Measurements from ENCODE around the gene EXOSC1. TPM values are rescaled to one million over a fixed set of nuclear protein-coding genes. Genes with fewer than 3 reads are reported as not detected.

EXOSC1 gene
- total RNA-seq (2022; extraction: Qiagen RNA extraction; ENCODE audit: low read depth) = 46.9 to 62.0 TPM (median 53.9 TPM) in 5 replicates

DNA sequence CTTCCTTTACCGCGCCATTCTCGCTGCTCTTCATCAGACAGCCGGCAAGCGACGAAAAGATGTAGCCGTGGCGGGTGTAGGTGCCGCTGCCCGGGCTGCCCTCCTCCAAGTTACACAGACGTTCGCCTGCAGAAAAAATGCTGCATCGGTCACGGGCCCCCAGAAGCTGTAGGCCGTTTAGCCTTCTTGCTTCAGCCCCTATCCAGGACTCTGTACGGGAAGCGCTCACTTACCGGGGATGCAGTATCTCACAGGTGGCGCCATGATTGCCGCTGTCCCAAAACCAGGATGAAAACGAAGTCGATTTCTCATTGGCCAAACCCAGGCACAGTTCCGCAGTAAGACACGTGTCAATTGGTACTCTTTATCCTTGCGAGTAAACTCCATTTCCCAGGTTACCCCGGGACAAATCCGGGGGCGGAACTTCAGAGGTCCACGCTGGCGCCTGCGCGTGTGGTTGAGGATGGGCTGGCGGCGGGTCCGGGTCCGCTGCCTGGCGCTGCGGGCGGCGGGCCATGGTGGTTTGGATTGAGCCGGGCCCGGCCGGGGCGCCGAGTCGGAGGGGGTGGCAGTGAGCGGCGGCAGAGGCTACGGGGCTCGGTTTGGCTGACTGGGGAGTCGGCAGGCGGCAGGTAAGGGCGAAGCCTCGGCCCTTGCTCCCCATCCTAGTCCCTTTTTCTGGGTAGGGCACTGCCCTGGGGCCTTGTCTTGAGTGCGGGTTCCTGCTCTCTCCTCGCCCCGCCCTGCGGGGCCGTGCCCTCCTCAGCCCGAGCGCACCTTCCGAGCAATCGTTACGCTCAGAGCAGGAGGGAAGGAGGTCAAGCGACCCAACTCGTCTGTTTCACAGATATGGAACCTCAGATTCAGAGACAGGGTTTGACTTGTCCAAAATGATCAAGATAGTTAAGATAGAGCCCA is at the start of gene EXOSC1, which contains the start of gene ZDHHC16:
Gene EXOSC1 (minus strand): TSS at position 285 of the 918 bp plus-strand sequence. CDS start 21 bp downstream, at position 264.
Gene ZDHHC16 (plus strand): TSS at position 454 of the 918 bp plus-strand sequence. CDS start 5,501 bp downstream, outside the sequence.

DNA sequence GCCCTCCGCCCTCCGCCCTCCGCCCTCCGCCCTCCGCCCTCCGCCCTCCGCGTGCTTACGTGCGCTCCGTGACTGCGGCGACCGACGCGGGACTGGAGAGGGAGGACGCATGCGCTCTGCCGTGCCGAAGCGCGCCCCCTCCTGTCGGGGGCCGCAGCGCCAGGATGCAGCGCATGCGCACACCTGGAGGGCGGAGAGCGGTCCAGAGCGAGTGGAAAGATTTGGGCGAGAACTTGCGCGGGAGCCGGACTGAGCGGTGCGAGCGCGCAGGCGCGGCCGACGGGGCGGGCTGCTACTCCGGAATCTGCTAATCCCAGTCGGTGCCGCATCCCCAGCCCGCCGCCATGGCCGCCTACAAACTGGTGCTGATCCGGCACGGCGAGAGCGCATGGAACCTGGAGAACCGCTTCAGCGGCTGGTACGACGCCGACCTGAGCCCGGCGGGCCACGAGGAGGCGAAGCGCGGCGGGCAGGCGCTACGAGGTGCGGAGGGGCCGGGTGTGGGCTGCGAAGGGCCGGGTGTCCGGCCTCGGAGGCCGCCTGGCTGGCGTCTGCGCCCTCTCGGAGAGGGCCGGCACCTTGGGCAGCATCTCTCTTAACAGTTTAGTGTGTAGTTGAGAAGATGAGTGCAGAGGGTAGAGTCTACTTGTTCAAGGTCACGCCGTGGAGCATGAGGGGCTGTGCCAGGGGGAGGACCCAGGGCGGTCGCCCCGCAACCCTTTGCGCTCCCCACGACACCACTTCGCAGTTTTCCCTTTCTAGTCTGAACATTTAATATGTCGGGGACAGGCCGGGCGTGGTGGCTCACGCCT is 19.6 kb downstream of the EXOSC1 start, which contains the start of gene PGAM1:
Gene PGAM1 (plus strand): TSS at position 228 of the 812 bp plus-strand sequence. CDS start 117 bp downstream, at position 345.

GRCh38 chr10:97400665-97401454 is 44.9 kb downstream of the EXOSC1 start, which contains the start of gene RRP12:
TSS of gene RRP12 (minus strand) at chr10:97401340. CDS start at chr10:97401231, 109 bp downstream.

Other genes with a start within 250 kb of the EXOSC1 start
- 4.1 to 6.3 TPM (median 5.4 TPM) in 5 replicates for gene ARHGAP19, start 153.4 kb downstream of the EXOSC1 start, total RNA-seq (2022; extraction: Qiagen RNA extraction; ENCODE audit: low read depth)
- gene FRAT1, start 126.7 kb downstream of the EXOSC1 start, total RNA-seq (2022; extraction: Qiagen RNA extraction; ENCODE audit: low read depth) = 0.74 to 2.5 TPM (median 1.8 TPM) in 5 replicates
- 4.9 to 9.5 TPM (median 8.2 TPM) in 5 replicates for gene FRAT2, start 111.3 kb downstream of the EXOSC1 start, total RNA-seq (2022; extraction: Qiagen RNA extraction; ENCODE audit: low read depth)
- gene RRP12, start 44.7 kb downstream of the EXOSC1 start, total RNA-seq (2022; extraction: Qiagen RNA extraction; ENCODE audit: low read depth) = 48.1 to 71.9 TPM (median 56.6 TPM) in 5 replicates
- 492 to 633 TPM (median 610 TPM) in 5 replicates for gene PGAM1, start 19.8 kb downstream of the EXOSC1 start, total RNA-seq (2022; extraction: Qiagen RNA extraction; ENCODE audit: low read depth)
- gene ZDHHC16, start 169 bp upstream of the EXOSC1 start, total RNA-seq (2022; extraction: Qiagen RNA extraction; ENCODE audit: low read depth) = 38.3 to 58.0 TPM (median 55.0 TPM) in 5 replicates
- 28.6 to 52.2 TPM (median 49.2 TPM) in 5 replicates for gene MMS19, start 52.4 kb upstream of the EXOSC1 start, total RNA-seq (2022; extraction: Qiagen RNA extraction; ENCODE audit: low read depth)
- 11.2 to 21.6 TPM (median 19.1 TPM) in 5 replicates for gene UBTD1, start 52.9 kb upstream of the EXOSC1 start, total RNA-seq (2022; extraction: Qiagen RNA extraction; ENCODE audit: low read depth)
- gene ANKRD2, start 126.8 kb upstream of the EXOSC1 start, total RNA-seq (2022; extraction: Qiagen RNA extraction; ENCODE audit: low read depth) = 3.9 to 6.4 TPM (median 5.4 TPM) in 5 replicates
- 0.78 to 1.7 TPM (median 1.2 TPM) in 5 replicates for gene HOGA1, start 138.4 kb upstream of the EXOSC1 start, total RNA-seq (2022; extraction: Qiagen RNA extraction; ENCODE audit: low read depth)
- gene C10orf62, start 143.7 kb upstream of the EXOSC1 start, total RNA-seq (2022; extraction: Qiagen RNA extraction; ENCODE audit: low read depth) = 0.15 TPM in 1 of 5 replicates, not detected in the others
- gene MORN4, start 187.5 kb upstream of the EXOSC1 start, total RNA-seq (2022; extraction: Qiagen RNA extraction; ENCODE audit: low read depth) = 6.8 to 9.0 TPM (median 8.4 TPM) in 5 replicates
- 21.4 to 28.1 TPM (median 25.5 TPM) in 5 replicates for gene PI4K2A, start 194.7 kb upstream of the EXOSC1 start, total RNA-seq (2022; extraction: Qiagen RNA extraction; ENCODE audit: low read depth)
- gene AVPI1, start 241.2 kb upstream of the EXOSC1 start, total RNA-seq (2022; extraction: Qiagen RNA extraction; ENCODE audit: low read depth) = 76.5 to 114 TPM (median 96.9 TPM) in 5 replicates

Measured in A549 treated with ZK216348 at 1 μM for 4 hours (cell line).